COLO829 (cell line): ENCODE results near the gene PRR23E.

Source experiments
- DNase-seq: peaks from one replicate; pipeline ENCODE4 v3.0.0; 2012; ENCODE audit warnings: low spot score

PRR23E gene

DNA sequence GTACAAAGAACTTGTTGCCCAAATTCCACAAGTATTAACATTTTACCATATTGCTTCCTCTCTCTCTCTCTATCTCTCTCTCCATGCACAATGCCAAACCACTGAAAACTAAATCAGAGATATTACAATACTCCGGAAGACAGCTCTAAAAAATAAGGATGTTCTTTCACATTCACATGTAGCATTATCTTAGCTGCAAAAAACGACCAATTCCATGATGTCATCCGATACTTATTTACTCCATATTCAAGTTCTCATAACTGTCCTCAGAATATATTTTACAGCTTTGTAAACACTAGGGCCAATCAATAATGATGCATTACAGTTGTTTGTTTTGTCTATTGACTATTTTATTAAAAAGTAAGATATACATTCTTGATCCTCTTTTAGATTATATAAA, 7.7 kb upstream of the PRR23E start:
- DNase-seq = no peak

DNA sequence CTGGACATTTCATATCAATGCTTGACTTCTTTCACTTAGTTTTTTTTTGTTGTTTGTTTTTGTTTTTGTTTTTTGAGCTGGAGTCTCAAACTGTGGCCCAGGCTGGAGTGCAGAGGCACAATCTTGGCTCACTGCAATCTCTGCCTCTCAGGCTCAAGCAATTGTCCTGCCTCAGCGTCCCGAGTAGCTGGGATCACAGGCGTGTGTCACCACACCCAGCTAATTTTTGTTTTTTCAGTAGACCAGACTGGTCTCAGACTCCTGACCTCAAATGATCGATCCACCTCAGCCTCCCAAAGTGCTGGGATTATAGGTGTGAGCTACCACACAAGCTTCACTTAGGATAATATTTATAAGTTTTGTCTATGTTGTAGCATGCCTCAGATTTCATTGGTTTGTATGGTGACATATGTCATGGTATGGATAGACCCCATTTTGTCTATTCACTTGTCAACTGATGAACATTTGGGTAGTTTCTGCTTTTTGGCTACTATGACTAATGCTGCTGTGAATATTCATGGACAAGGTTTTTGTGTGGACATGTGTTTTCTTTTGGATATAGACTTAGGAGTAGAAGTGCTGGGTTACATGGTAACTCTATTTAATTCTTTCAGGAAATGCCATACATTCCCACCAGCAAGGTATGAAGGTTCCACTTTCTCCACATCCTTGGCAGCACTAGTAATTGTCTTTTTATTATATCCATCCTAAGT, 6.8 kb upstream of the PRR23E start:
- DNase-seq = no peak

GRCh38 chr3:127187316-127187715, 5.6 kb upstream of the PRR23E start:
- DNase-seq = no peak

- DNase-seq = no peak
Measured at GRCh38 chr3:127193341-127193740, 410 bp downstream of the PRR23E start.

- no peak for DNase-seq
Measured at GRCh38 chr3:127193775-127194174, 844 bp downstream of the PRR23E start.

GRCh38 chr3:127194601-127195187, 1.8 kb downstream of the PRR23E start:
- no peak for DNase-seq

- no peak for DNase-seq
Measured at GRCh38 chr3:127195417-127195816, 2.5 kb downstream of the PRR23E start.

- DNase-seq = no peak
Measured at GRCh38 chr3:127196002-127196401, 3.1 kb downstream of the PRR23E start.

GRCh38 chr3:127196466-127197299, 3.8 kb downstream of the PRR23E start:
- no peak for DNase-seq

DNA sequence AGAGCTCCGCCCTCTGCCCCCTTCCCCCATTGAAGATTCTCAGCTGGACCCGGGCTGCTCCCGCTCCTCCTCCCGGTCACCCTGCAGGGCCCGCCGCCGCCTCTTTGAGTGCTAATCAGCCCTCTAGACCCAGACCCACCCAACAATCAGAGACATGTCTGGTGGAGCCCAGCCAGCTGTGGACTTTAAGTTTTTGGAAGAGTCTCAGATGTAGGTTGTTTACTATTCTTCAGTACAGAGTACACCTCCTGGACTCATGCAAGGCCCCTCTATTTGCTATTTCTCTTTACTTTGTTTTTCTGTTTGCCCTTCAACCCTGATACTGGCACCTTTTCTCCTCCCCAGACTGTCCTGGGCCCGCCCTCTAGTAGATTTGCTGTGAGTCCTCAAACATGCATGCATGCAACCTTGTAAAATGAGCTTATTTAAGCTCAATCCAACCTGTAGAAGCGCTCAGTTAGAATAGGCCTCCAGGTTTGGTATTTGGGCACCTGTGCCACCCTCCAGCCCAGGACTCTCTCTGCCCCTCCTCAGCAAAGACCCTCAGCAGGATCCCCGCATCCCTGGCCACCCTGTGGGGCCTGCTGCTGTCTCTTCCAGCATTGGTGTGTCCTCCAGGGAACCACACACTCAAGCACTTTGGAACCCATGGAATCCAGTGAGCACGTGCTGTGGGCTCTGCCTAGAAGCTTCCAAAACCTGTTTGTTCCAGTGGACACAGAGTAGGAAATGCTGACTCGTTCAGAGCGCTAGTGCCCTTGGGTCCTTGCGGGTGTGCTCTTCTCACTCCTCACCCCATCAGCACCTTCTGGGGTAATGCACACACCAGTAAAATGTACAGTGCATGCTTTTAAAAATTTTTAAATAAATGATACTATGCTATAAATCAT, 4.6 kb downstream of the PRR23E start:
- no peak for DNase-seq

- DNase-seq = no peak
Measured at GRCh38 chr3:127200086-127200691, 7.3 kb downstream of the PRR23E start.

DNA sequence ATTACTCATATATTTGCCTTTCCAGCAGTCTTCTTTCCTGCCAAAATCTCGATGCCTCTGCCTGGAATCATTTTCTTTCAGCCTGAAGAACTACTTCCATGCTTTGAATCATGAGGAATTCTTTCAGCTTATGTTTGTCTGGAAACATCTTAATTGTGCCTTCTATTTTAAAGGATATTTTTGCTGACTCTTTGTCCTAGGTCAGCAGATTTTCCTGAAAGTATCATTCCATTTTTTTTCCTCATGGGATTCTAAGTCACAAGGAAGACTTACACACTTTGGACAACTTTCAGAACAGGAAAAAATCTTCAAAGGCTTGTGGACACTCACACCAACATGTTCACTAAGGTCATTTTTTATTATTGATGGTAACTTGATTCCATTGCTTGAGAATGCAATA, 10.1 kb downstream of the PRR23E start:
- DNase-seq = no peak

- no peak for DNase-seq
Measured at GRCh38 chr3:127204841-127205582, 12.1 kb downstream of the PRR23E start.

- no peak for DNase-seq
Measured at GRCh38 chr3:127206154-127206553, 13.2 kb downstream of the PRR23E start.

DNA sequence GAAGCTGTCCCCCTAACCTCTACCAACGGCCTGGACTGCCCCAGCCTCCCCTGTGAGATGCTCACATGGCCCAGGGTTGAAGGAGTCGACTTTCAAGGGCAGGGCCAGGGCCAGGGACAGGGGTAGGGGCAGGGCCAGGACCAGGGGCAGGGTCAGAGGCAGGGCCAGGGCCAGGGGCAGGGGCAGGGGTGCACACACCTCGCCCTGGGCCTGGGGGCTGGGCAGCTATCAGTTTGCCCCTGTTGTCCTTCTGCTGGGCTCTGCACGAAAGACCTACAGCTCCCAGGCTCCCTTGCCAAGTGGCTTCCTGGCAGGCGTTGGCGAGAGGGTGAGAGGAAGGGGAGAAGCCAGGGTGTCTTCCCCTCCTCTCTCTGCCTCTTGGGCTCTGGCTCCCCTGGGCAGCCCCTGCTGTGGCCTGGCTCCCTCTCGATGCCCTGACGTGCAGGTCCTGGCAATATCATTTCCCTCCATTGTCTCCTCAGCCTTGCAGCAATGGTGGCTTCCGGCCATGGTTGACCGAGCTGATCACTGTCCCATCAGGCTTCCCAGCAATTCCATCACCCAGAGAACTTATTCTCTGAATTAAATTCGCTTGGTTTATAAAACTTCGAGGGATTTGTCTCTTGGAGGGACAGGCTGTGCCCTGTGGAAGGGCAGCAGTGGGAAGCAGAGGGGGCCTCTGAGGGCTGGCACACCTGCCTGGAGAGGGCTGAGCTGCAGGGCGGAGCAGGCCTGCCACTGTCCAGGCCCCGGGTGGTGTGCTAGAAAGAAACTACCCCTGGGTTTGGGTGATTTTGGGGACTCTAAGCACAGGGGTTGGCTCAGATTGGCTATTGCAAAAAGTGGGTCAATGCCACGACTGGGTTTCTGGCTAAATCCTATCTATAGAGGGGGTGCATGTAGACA, 13.9 kb downstream of the PRR23E start:
- no peak for DNase-seq

DNA sequence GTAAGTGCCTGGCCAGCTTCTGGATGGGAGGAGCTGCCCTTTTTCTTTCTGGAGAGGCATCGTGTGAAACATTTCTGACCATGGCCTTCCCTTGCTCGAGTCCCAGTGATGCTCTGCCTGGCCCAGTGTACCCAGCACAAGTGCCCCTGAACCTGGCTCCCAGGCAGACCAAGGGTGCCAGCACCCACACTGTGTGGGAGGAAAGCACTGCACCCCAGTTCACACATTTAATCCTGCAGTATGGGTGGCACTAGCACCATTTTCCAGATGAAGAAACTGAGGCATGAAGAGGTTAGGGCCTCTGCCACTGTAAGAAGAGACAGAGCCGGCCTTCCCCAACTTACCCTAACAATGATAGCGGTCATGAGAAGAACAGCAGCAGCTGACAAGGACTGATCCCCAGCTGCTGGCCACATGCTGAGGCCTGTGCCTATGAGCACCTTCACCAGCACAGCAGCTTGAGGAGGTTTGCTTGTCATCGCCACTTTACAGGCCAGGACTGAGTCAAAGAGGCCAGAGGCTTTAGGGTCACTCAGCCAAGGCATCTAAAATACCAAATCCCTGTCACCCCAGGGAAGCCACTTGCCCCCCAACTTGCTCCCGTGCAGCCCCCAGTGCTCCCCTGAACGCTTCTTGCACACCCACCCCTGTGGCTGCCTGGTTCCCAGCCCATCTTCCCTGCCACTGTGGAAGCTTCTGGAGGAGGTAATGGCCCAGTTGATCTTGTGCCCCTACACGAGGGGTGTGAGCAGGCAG, 15.0 kb downstream of the PRR23E start:
- DNase-seq = no peak

GRCh38 chr3:127208483-127209100, 15.7 kb downstream of the PRR23E start:
- no peak for DNase-seq

DNA sequence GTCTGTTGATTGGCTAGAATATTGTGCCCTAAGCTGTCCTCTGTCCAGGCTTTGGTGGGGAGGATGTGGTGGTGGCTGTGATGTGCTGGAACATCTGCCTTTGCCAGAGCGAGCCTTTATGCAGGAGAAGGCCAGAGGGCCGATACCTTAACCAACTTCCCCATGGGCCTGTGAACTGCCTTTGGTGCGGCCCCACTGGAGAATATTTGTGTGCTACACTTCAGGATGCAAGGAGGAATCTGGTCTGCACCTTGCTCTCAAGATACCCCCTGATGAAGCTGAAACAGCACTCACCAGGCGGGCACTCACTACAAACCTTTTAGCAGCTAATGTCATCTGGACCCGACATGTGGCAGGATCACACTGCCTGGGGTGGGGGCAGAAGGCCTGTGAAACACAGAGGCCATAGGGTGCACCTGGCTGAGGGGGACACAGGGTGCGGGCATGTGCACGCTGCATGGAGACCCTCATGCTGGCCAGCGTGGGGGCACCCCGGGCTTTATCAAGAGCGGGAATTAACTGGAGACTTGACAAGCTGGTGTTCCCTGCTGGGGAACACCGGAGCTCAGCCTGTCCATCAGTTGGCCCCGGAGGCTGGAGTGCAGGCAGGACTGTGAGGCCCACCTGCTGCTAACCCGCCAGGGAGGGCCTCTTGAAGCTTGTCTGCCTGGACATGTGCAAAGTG, 16.4 kb downstream of the PRR23E start:
- DNase-seq = no peak
